GM12878 (cell line): ENCODE results near the gene CCDC39. TPM values are rescaled to one million over a fixed set of nuclear protein-coding genes. Genes with fewer than 3 reads are reported as not detected.

ENCODE experiments used
- ATAC-seq: fragments of 200-7000 bp; cut with Tn5 transposase; 3 replicates; pipeline ENCODE4 v1.9.1; 2020; ENCODE audit warnings: mild to moderate bottlenecking, moderate library complexity
- BruUV-seq: library from RNA; stranded (reverse); fragments of 400-500 nt; replicated peaks from 2 replicates; lab custom pipeline; 2021; lab: Mats Ljungman, UMichigan
- CTCF ChIA-PET: fragments of 300-600 bp; sonication (Branson Sonifier 250); formaldehyde crosslinking; extraction: SDS; loops from one replicate; lab custom pipeline; 2021; ENCODE audit warnings: inconsistent platforms; lab: Yijun Ruan, JAX
- POLR2A ChIA-PET: fragments of 350-600 bp; formaldehyde crosslinking; extraction: SDS; loops from one replicate; lab custom pipeline; 2021; ENCODE audit warnings: inconsistent platforms; lab: Charles Lee
- RAD21 ChIA-PET: fragments of 300-600 bp; sonication (Branson Sonifier 250); formaldehyde crosslinking; loops from one replicate; lab custom pipeline; 2023; ENCODE audit warnings: antibody characterized with exemption; ENCODE audit not compliant: unreplicated experiment; lab: Charles Lee
- SMC1A ChIA-PET: fragments of 300-600 bp; sonication (Branson Sonifier 250); formaldehyde crosslinking; loops from one replicate; lab custom pipeline; 2023; ENCODE audit not compliant: unreplicated experiment, uncharacterized antibody; lab: Charles Lee
- DNase-seq: peaks from one replicate; pipeline ENCODE4 v3.0.0-alpha.2; 2011; ENCODE audit warnings: low read depth, low spot score
- FAIRE-seq: peaks from 3 replicates; lab custom pipeline; 2011; peaks lifted over from hg19 to GRCh38; lab: Jason Lieb, UNC
- H2AFZ ChIP-seq: 2 replicates; pipeline ENCODE4 v1.6.0; 2011; ENCODE audit warnings: low read depth, low read length, control low read depth; ENCODE audit not compliant: control insufficient read depth
- H3K27ac ChIP-seq: 2 replicates; pipeline ENCODE4 v1.5.1; 2011; ENCODE audit warnings: control low read depth; ENCODE audit not compliant: control insufficient read depth, insufficient read depth
- H3K27me3 ChIP-seq, 2 experiments: replicated peaks in 1 of 2; 2 replicates each; pipeline versions ENCODE4 v1.6.0 to v1.6.1; 2011; ENCODE audit warnings: low read length in 1 of 2; ENCODE audit not compliant: control insufficient read depth in 2 of 2, insufficient read depth in 2 of 2
- H3K36me3 ChIP-seq, 2 experiments: 2 replicates each; pipeline ENCODE4 v1.5.1; 2011; ENCODE audit warnings: low read length in 1 of 2; ENCODE audit not compliant: control insufficient read depth in 2 of 2, insufficient read depth in 2 of 2
- H3K4me1 ChIP-seq: 2 replicates; pipeline ENCODE4 v1.6.1; 2011; ENCODE audit warnings: mild to moderate bottlenecking, low read length, moderate library complexity, mixed read lengths; ENCODE audit not compliant: control insufficient read depth, insufficient read depth
- H3K4me2 ChIP-seq: 2 replicates; pipeline ENCODE4 v1.6.0; 2011; ENCODE audit warnings: control low read depth; ENCODE audit not compliant: control insufficient read depth, insufficient read depth
- H3K4me3 ChIP-seq: fragments of 200-600 bp; sonication (generic); 2 replicates; pipeline ENCODE4 v1.5.1; 2016
- H3K79me2 ChIP-seq: 2 replicates; pipeline ENCODE4 v1.6.0; 2011; ENCODE audit warnings: low read length; ENCODE audit not compliant: control insufficient read depth, insufficient read depth
- H3K9ac ChIP-seq: 2 replicates; pipeline ENCODE4 v1.8.0; 2011; ENCODE audit warnings: low read length, control low read depth, mixed read lengths; ENCODE audit not compliant: control insufficient read depth, insufficient read depth
- H3K9me3 ChIP-seq: replicated peaks from 3 replicates; pipeline ENCODE4 v1.5.1; 2011; ENCODE audit warnings: mild to moderate bottlenecking, low read length; ENCODE audit not compliant: control insufficient read depth, insufficient read depth
- H4K20me1 ChIP-seq: 2 replicates; pipeline ENCODE4 v1.6.0; 2011; ENCODE audit not compliant: control insufficient read depth, insufficient read depth
- BACH1 ChIP-seq: fragments of 450-650 bp; IDR thresholded peaks from 2 replicates; pipeline ENCODE4 v1.6.1; 2017; ENCODE audit warnings: mild to moderate bottlenecking, borderline replicate concordance
- BHLHE40 ChIP-seq, 2 experiments: fragments of 450-650 bp in 1 of 2; IDR thresholded peaks; 2 replicates each; pipeline ENCODE4 v1.6.1; 2011 to 2017; ENCODE audit warnings: low read depth in 2 of 2, borderline replicate concordance in 1 of 2, improper control_type of control experiment in 1 of 2, low read length in 1 of 2, mild to moderate bottlenecking in 1 of 2
- CREM ChIP-seq: IDR thresholded peaks from 2 replicates; pipeline ENCODE4 v1.6.1; 2014; ENCODE audit warnings: antibody characterized with exemption, low read depth
- FOS ChIP-seq: IDR thresholded peaks from 3 replicates; pipeline ENCODE4 v1.6.1; 2011; ENCODE audit warnings: borderline replicate concordance; ENCODE audit not compliant: insufficient read length; ENCODE audit errors: extremely low read depth
- POLR2A ChIP-seq: IDR thresholded peaks from 2 replicates; pipeline ENCODE4 v1.6.1; 2011; ENCODE audit warnings: low read depth, mild to moderate bottlenecking, low read length
- RB1 ChIP-seq: fragments of 450-650 bp; formaldehyde crosslinking; IDR thresholded peaks from 2 replicates; pipeline ENCODE4 v1.6.1; 2017; ENCODE audit warnings: mild to moderate bottlenecking, borderline replicate concordance
- ZNF622 ChIP-seq: fragments of 450-650 bp; IDR thresholded peaks from 2 replicates; pipeline ENCODE4 v1.6.1; 2017; ENCODE audit warnings: mild to moderate bottlenecking, inconsistent platforms
- WGBS: methylation state at CpG from one replicate; pipeline ENCODE4 v1.1.6; 2016; ENCODE audit warnings: low lambda C conversion rate; ENCODE audit not compliant: insufficient replicate concordance, insufficient coverage; ENCODE audit errors: missing lambda C conversion rate; 5-methylcytosine and 5-hydroxymethylcytosine counted together
- in situ Hi-C: fragments of 300-500 bp; cut with MboI; formaldehyde crosslinking; loops from 9 replicates; pipeline ENCODE4 v1.14.3; 2018; ENCODE audit warnings: mixed read lengths
- intact Hi-C: fragments of 100-400 bp; cut with micrococcal nuclease; formaldehyde crosslinking; loops from one replicate; pipeline ENCODE4 v1.14.2; 2022; ENCODE audit not compliant: unreplicated experiment
- polyA plus RNA-seq, 11 experiments: library from polyadenylated mRNA; depleted of rRNA in 4 of 11; unstranded in 6 of 11; stranded (reverse) in 5 of 11; fragments of >200 nt; fragmentation: Nextera tagmentation in 4 of 11; fragmentation: Illumina TruSeq in 1 of 11; extraction: Ambion mirVana in 4 of 11; extraction: Trizol in 1 of 11; gene quantifications; 1 replicate in 1 of 11; 2 replicates in 10 of 11; pipeline versions ENCODE4 v1.2.1 to v1.2.3, GENCODE V29; 2011 to 2016; ENCODE audit warnings: inconsistent platforms in 2 of 11, missing spikeins in 2 of 11, low read depth in 1 of 11
- total RNA-seq, 4 experiments: library from RNA; depleted of rRNA in 3 of 4; stranded (reverse); fragments of >200 nt in 3 of 4; fragmentation: Illumina TruSeq in 1 of 4; extraction: Trizol in 1 of 4; gene quantifications; 2 replicates each; pipeline versions ENCODE4 v1.2.1 to v1.2.3, GENCODE V29; 2013 to 2021
- TF ChIP-seq, protein P1 (sequence below): fragments of 450-650 bp; IDR thresholded peaks from 2 replicates; pipeline ENCODE4 v1.6.1; 2017; ENCODE audit warnings: borderline replicate concordance
- TF ChIP-seq, protein P2 (sequence below): IDR thresholded peaks from 2 replicates; pipeline ENCODE4 v1.6.1; 2012; ENCODE audit warnings: low read depth, low read length, improper control_type of control experiment
- TF ChIP-seq, protein P3 (sequence below): IDR thresholded peaks from 2 replicates; pipeline ENCODE4 v1.6.1; 2011; ENCODE audit warnings: mild to moderate bottlenecking, low read depth, low read length, moderate library complexity; ENCODE audit not compliant: insufficient replicate concordance
- TF ChIP-seq, protein P4 (sequence below): fragments of 450-650 bp; IDR thresholded peaks from 2 replicates; pipeline ENCODE4 v1.6.1; 2016; ENCODE audit warnings: mild to moderate bottlenecking, moderate library complexity, borderline replicate concordance
- TF ChIP-seq, protein P5 (sequence below): fragments of 450-650 bp; IDR thresholded peaks from 2 replicates; pipeline ENCODE4 v1.6.1; 2016; ENCODE audit warnings: mild to moderate bottlenecking

Gene CCDC39
- total and polyA plus RNA-seq, 10 of the 15 experiments (the other 5 are each of a cell fraction or from before 2014, with no cell fraction given), result 0.10 to 0.69 (median 0.31) TPM

DNA sequence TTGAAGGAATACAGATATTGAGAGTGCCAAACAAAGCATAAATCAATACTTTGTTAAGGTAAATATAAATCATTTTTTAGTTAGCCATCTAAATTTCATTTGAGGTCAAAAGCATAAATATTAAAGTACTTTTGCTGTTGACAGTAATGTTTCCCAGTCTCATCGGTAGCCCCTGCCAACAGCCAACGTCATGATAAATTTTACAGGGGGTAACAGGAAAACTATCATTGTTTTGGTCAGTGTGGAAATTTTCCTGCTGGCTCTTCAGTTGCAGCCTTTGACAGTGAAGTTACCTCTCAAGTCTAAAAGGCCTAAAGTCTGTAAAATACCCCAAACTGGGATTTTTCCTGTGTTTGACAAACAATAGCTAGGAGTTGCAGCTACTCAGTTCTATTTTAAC is 114.6 kb downstream of the CCDC39 start:
- no peak for ATAC-seq
- WGBS, result 42% methylated on average over 2 of the region's 2 CpGs
- no peaks in the 10 kb centered on the region for H4K20me1 ChIP-seq
- no peaks in the 10 kb centered on the region for H3K4me1 ChIP-seq
- no peak overlapping the region for H2AFZ ChIP-seq
- no peak overlapping the region for H3K4me3 ChIP-seq
- no peak for FAIRE-seq
- CTCF ChIA-PET, result no interaction called here
- DNase-seq, result no peak
- H3K9ac ChIP-seq, result no peak overlapping the region
- intact Hi-C loops (no loop called here), in situ Hi-C loops (no loop called here)
- no TSS peak for BruUV-seq
- no peak overlapping the region for H3K4me2 ChIP-seq
- RAD21 ChIA-PET, result no interaction called here
- H3K36me3 ChIP-seq, result no peaks in the 10 kb centered on the region
- no peak overlapping the region for H3K27ac ChIP-seq
- H3K27me3 ChIP-seq, result no peaks in the 10 kb centered on the region
- no peaks in the 10 kb centered on the region for H3K79me2 ChIP-seq
- SMC1A ChIA-PET, result no interaction called here
- POLR2A ChIA-PET, result no interaction called here
- no peaks in the 10 kb centered on the region for H3K9me3 ChIP-seq
- TF ChIP-seq, protein P1, sequence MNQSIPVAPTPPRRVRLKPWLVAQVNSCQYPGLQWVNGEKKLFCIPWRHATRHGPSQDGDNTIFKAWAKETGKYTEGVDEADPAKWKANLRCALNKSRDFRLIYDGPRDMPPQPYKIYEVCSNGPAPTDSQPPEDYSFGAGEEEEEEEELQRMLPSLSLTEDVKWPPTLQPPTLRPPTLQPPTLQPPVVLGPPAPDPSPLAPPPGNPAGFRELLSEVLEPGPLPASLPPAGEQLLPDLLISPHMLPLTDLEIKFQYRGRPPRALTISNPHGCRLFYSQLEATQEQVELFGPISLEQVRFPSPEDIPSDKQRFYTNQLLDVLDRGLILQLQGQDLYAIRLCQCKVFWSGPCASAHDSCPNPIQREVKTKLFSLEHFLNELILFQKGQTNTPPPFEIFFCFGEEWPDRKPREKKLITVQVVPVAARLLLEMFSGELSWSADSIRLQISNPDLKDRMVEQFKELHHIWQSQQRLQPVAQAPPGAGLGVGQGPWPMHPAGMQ, result no peak
- TF ChIP-seq ZNF622, result no peak
- TF ChIP-seq FOS, result no peak
- TF ChIP-seq, protein P2, sequence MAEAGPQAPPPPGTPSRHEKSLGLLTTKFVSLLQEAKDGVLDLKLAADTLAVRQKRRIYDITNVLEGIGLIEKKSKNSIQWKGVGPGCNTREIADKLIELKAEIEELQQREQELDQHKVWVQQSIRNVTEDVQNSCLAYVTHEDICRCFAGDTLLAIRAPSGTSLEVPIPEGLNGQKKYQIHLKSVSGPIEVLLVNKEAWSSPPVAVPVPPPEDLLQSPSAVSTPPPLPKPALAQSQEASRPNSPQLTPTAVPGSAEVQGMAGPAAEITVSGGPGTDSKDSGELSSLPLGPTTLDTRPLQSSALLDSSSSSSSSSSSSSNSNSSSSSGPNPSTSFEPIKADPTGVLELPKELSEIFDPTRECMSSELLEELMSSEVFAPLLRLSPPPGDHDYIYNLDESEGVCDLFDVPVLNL, result no peak
- TF ChIP-seq, protein P3, sequence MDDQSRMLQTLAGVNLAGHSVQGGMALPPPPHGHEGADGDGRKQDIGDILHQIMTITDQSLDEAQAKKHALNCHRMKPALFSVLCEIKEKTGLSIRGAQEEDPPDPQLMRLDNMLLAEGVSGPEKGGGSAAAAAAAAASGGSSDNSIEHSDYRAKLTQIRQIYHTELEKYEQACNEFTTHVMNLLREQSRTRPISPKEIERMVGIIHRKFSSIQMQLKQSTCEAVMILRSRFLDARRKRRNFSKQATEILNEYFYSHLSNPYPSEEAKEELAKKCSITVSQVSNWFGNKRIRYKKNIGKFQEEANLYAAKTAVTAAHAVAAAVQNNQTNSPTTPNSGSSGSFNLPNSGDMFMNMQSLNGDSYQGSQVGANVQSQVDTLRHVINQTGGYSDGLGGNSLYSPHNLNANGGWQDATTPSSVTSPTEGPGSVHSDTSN, result no peak
- no peak for TF ChIP-seq BHLHE40 (IDR thresholded peaks at IDR 0.05; ENCODE audit: borderline replicate concordance in 1 of 2, low read depth in 2 of 2, low read length in 1 of 2)
- TF ChIP-seq BACH1, result no peak
- TF ChIP-seq POLR2A, result no peak
- no peak for TF ChIP-seq CREM
- TF ChIP-seq, protein P4, sequence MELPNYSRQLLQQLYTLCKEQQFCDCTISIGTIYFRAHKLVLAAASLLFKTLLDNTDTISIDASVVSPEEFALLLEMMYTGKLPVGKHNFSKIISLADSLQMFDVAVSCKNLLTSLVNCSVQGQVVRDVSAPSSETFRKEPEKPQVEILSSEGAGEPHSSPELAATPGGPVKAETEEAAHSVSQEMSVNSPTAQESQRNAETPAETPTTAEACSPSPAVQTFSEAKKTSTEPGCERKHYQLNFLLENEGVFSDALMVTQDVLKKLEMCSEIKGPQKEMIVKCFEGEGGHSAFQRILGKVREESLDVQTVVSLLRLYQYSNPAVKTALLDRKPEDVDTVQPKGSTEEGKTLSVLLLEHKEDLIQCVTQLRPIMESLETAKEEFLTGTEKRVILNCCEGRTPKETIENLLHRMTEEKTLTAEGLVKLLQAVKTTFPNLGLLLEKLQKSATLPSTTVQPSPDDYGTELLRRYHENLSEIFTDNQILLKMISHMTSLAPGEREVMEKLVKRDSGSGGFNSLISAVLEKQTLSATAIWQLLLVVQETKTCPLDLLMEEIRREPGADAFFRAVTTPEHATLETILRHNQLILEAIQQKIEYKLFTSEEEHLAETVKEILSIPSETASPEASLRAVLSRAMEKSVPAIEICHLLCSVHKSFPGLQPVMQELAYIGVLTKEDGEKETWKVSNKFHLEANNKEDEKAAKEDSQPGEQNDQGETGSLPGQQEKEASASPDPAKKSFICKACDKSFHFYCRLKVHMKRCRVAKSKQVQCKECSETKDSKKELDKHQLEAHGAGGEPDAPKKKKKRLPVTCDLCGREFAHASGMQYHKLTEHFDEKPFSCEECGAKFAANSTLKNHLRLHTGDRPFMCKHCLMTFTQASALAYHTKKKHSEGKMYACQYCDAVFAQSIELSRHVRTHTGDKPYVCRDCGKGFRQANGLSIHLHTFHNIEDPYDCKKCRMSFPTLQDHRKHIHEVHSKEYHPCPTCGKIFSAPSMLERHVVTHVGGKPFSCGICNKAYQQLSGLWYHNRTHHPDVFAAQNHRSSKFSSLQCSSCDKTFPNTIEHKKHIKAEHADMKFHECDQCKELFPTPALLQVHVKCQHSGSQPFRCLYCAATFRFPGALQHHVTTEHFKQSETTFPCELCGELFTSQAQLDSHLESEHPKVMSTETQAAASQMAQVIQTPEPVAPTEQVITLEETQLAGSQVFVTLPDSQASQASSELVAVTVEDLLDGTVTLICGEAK, result no peak
- no peak for TF ChIP-seq RB1
- TF ChIP-seq, protein P5, sequence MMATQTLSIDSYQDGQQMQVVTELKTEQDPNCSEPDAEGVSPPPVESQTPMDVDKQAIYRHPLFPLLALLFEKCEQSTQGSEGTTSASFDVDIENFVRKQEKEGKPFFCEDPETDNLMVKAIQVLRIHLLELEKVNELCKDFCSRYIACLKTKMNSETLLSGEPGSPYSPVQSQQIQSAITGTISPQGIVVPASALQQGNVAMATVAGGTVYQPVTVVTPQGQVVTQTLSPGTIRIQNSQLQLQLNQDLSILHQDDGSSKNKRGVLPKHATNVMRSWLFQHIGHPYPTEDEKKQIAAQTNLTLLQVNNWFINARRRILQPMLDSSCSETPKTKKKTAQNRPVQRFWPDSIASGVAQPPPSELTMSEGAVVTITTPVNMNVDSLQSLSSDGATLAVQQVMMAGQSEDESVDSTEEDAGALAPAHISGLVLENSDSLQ, result no peak
